ENCODE measurements around the gene PTPRM. TPM values are rescaled to one million over a fixed set of nuclear protein-coding genes. Genes with fewer than 3 reads are reported as not detected.

The PTPRM gene
- total RNA-seq, 1 donor from 2014 or later = 131 TPM

DNA sequence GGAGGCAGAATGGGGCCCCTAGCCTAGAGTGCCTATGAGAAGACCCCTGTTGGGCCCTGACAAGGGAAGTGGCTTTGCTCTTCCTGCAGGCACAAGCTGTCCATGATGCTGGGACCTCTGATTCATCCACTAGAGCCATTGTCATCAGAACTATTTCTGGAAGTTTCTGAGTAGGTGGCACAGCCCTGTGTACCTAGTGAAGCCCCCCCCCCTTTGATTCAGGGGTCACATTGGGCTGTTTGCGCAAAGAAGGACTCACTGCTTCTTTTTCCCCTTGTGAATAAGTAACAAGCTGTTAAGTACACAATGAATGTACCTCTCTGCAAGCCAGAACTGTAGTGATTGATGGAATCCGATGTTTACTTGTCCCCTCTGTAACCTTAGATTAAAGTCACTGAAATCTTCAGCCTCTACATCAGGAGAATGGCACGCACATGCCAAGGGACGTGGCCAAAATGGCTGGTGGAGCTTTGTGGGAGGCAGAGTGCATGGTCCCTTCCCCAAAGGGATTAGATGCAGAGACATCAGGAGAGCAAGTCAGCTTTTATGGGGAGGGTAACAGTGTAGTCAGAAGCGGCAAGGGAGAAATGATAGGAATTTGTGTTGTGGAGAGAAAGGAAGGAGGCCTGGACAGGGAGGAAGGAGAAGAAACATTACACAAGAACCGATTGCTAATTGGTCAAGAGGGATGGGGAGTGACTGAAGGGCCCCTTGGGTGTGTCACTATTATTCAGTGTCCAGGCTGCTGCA, 774.5 kb downstream of the PTPRM start:
- Mint-ChIP-seq H3K36me3 (ENCODE audit: low read depth) (peaks cover 5% of the 10 kb centered on the region), H3K9me3 (ENCODE audit: low read depth) (no peaks in the 10 kb centered on the region), H3K4me3 (ENCODE audit: unreplicated experiment) (no peak overlapping the region), H3K4me1 (ENCODE audit: low read depth) (peaks cover 42% of the 10 kb centered on the region), H3K27ac (ENCODE audit: unreplicated experiment) (peak overlapping the region; percentile 88), H3K27me3 (ENCODE audit: low read depth) (no peaks in the 10 kb centered on the region)
- DNase-seq (ENCODE audit: low spot score) = no peak
- TF ChIP-seq, protein P1, sequence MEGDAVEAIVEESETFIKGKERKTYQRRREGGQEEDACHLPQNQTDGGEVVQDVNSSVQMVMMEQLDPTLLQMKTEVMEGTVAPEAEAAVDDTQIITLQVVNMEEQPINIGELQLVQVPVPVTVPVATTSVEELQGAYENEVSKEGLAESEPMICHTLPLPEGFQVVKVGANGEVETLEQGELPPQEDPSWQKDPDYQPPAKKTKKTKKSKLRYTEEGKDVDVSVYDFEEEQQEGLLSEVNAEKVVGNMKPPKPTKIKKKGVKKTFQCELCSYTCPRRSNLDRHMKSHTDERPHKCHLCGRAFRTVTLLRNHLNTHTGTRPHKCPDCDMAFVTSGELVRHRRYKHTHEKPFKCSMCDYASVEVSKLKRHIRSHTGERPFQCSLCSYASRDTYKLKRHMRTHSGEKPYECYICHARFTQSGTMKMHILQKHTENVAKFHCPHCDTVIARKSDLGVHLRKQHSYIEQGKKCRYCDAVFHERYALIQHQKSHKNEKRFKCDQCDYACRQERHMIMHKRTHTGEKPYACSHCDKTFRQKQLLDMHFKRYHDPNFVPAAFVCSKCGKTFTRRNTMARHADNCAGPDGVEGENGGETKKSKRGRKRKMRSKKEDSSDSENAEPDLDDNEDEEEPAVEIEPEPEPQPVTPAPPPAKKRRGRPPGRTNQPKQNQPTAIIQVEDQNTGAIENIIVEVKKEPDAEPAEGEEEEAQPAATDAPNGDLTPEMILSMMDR (IDR thresholded peaks at IDR 0.05) = no peak

DNA sequence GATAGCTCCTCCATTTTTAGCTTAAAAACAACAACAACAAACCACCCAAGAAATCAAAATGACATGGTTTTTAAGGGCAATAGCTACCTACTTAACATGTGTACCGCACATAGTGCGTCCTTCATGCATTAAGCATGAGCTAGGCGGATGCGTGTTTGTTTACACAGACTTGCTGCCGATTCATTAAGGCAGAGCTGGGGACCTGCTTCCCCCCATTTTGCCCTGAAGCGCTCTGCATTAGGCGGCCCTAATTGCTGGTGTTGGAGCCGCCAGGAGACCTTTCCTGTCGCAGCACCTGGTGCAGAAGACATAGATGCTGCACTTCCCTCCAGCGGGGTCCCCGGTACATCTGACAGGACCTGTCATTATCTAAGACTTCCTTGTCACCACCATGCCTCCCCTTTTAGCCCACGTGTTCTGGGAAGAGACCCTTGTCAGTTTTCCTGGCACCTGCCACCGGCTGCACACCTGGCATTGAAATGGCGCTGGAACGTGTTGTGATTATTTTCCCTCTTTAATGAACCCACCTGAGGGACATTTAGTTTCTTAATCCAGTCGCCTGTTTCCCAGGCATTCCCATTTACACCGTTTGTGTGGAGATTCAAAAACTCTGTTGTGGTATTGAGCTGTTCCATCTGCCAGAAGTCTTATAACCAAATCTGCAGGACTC, 781.1 kb downstream of the PTPRM start:
- TF ChIP-seq, protein P1 (IDR thresholded peaks at IDR 0.05) = no peak
- H3K9me3 Mint-ChIP-seq (ENCODE audit: low read depth) = peaks cover 5% of the 10 kb centered on the region
- no peak overlapping the region for H3K4me3 Mint-ChIP-seq (ENCODE audit: unreplicated experiment)
- no peak for DNase-seq (ENCODE audit: low spot score)
- peaks cover 16% of the 10 kb centered on the region for H3K36me3 Mint-ChIP-seq (ENCODE audit: low read depth)
- H3K27ac Mint-ChIP-seq (ENCODE audit: unreplicated experiment) = no peak overlapping the region
- H3K4me1 Mint-ChIP-seq (ENCODE audit: low read depth) = peaks cover 5% of the 10 kb centered on the region
- no peaks in the 10 kb centered on the region for H3K27me3 Mint-ChIP-seq (ENCODE audit: low read depth)

DNA sequence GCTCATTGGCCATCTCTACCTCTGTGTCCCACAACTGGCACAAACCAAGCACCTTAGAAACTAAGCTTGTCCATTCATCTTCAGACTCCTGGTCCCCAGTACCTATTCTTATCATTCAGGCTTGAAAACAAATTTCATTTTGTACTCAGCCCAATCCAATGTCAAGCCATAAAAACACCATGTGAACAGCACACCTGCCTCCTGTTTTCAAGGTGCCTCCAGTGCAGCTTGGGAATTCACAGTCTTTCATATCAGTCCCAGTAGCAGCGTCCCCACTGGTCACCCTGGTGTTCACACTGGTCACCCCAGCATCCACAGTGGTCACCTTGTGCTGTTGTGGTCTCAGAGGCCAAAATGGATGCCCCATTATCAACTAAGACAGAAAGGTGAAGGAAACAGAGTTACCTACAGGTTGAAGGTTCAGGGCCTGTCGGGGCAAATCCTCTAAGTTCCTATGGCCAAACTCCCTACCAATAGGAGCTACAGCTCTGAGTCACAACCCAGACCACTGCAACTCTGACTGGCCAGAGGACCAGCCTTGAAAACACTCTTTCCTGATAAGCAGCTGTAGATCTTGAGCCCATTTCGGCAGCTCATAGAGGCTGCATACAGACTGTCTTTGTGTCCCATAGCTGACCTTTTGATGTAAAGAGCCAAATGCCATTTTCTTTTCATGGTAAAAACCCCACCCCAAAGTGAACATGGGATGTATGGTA, 782.6 kb downstream of the PTPRM start:
- Mint-ChIP-seq H3K9me3 (ENCODE audit: low read depth) (peaks cover 5% of the 10 kb centered on the region), H3K27ac (ENCODE audit: unreplicated experiment) (no peak overlapping the region), H3K4me3 (ENCODE audit: unreplicated experiment) (no peak overlapping the region), H3K4me1 (ENCODE audit: low read depth) (no peaks in the 10 kb centered on the region), H3K36me3 (ENCODE audit: low read depth) (peaks cover 15% of the 10 kb centered on the region), H3K27me3 (ENCODE audit: low read depth) (no peaks in the 10 kb centered on the region)
- no peak for DNase-seq (ENCODE audit: low spot score)
- TF ChIP-seq, protein P1 (IDR thresholded peaks at IDR 0.05) = no peak

DNA sequence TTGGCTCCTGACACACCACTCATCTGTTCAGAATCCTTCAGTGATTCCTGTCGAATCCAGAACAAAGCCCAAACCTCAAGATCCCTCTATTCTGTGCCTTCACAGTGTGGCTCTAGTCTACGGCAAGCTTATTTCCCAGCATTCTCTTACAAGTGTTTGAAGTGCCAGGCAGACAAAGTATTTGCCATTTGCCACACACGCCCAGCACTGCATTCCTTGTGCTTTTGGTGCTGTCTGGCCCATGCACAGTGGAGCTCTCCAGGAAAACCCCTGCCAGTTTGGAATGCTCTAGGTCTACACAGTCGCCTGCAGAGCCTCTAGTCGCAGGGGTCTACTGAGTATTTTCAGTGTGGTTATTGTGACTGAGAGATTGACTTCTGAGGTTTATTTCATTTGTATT, 783.5 kb downstream of the PTPRM start:
- TF ChIP-seq, protein P1 (IDR thresholded peaks at IDR 0.05) = no peak
- no peak overlapping the region for H3K27ac Mint-ChIP-seq (ENCODE audit: unreplicated experiment)
- H3K4me3 Mint-ChIP-seq (ENCODE audit: unreplicated experiment) = no peak overlapping the region
- no peaks in the 10 kb centered on the region for H3K4me1 Mint-ChIP-seq (ENCODE audit: low read depth)
- DNase-seq (ENCODE audit: low spot score) = no peak
- no peaks in the 10 kb centered on the region for H3K27me3 Mint-ChIP-seq (ENCODE audit: low read depth)
- H3K36me3 Mint-ChIP-seq (ENCODE audit: low read depth) = peaks cover 12% of the 10 kb centered on the region
- H3K9me3 Mint-ChIP-seq (ENCODE audit: low read depth) = peaks cover 5% of the 10 kb centered on the region

DNA sequence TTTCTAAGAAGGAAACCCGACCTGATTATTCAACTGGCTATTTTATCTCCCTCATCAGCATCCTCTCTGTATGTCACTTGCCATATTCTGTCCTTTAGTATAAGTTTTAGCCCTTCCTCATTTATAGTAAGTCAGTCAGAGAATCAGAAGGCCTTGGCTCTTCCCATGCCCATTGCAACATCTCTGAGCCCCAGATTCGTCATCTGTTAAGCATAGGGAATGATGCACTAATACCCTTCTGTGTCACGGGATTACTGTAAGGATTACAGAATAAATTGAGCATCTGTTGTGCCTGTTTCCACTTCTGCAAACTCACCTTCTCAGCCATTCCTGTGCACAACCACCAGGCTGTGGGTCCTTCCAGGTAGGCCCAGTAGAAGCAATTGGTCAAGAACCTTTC, 784.0 kb downstream of the PTPRM start:
- peaks cover 5% of the 10 kb centered on the region for H3K9me3 Mint-ChIP-seq (ENCODE audit: low read depth)
- no peak for DNase-seq (ENCODE audit: low spot score)
- peaks cover 12% of the 10 kb centered on the region for H3K36me3 Mint-ChIP-seq (ENCODE audit: low read depth)
- H3K4me3 Mint-ChIP-seq (ENCODE audit: unreplicated experiment) = no peak overlapping the region
- no peak overlapping the region for H3K27ac Mint-ChIP-seq (ENCODE audit: unreplicated experiment)
- H3K27me3 Mint-ChIP-seq (ENCODE audit: low read depth) = no peaks in the 10 kb centered on the region
- H3K4me1 Mint-ChIP-seq (ENCODE audit: low read depth) = no peaks in the 10 kb centered on the region
- TF ChIP-seq, protein P1 (IDR thresholded peaks at IDR 0.05) = no peak
